ENCODE results near the gene DGKG.

The DGKG gene

GRCh38 chr3:186102687-186103086 lies 259.3 kb downstream of the DGKG start:
- DNase-seq, result no peak

GRCh38 chr3:186100398-186100797 lies 261.6 kb downstream of the DGKG start:
- no peak for DNase-seq

- DNase-seq, result peak; percentile 94
Measured at GRCh38 chr3:186099178-186099577, 262.9 kb downstream of the DGKG start.

GRCh38 chr3:186098740-186099139 lies 263.3 kb downstream of the DGKG start:
- DNase-seq, result no peak

- DNase-seq, result peak; percentile 98
Measured at GRCh38 chr3:186097663-186098451, 264.2 kb downstream of the DGKG start.

- no peak for DNase-seq
Measured at GRCh38 chr3:186097317-186097662, 264.7 kb downstream of the DGKG start.
